Astrocyte (in vitro differentiated cells and primary cell): ENCODE results near the gene ZYG11B. TPM values are rescaled to one million over a fixed set of nuclear protein-coding genes. Genes with fewer than 3 reads are reported as not detected.

Source experiments
- DNase-seq: peaks from one replicate; pipeline ENCODE4 v3.0.0-alpha.2; 2010; ENCODE audit warnings: low read depth
- FAIRE-seq: peaks from 2 replicates; lab custom pipeline; 2011; peaks lifted over from hg19 to GRCh38; lab: Jason Lieb, UNC
- H2AFZ ChIP-seq: 2 replicates; pipeline ENCODE4 v1.6.0; 2012; ENCODE audit warnings: low read depth, low read length, inconsistent platforms
- H3K27ac ChIP-seq: 2 replicates; pipeline ENCODE4 v1.5.1; 2011; ENCODE audit warnings: low read depth, low read length, inconsistent platforms
- H3K27me3 ChIP-seq: 2 replicates; pipeline ENCODE4 v1.6.0; 2011; ENCODE audit warnings: low read length, inconsistent platforms; ENCODE audit not compliant: insufficient read depth
- H3K36me3 ChIP-seq: 2 replicates; pipeline ENCODE4 v1.5.1; 2011; ENCODE audit warnings: low read length, inconsistent platforms; ENCODE audit not compliant: insufficient read depth
- H3K4me1 ChIP-seq: 2 replicates; pipeline ENCODE4 v1.5.1; 2011; ENCODE audit warnings: low read length, inconsistent platforms; ENCODE audit not compliant: insufficient read depth
- H3K4me2 ChIP-seq: 2 replicates; pipeline ENCODE4 v1.6.0; 2012; ENCODE audit warnings: low read length, inconsistent platforms
- H3K4me3 ChIP-seq: 2 replicates; pipeline ENCODE4 v1.5.1; 2011; ENCODE audit warnings: low read depth, mild to moderate bottlenecking, low read length, inconsistent platforms; ENCODE audit not compliant: insufficient read depth
- H3K79me2 ChIP-seq: 2 replicates; pipeline ENCODE4 v1.6.0; 2012; ENCODE audit warnings: mild to moderate bottlenecking, low read length, inconsistent platforms; ENCODE audit not compliant: insufficient read depth
- H3K9ac ChIP-seq: 2 replicates; pipeline ENCODE4 v1.6.0; 2012; ENCODE audit warnings: mild to moderate bottlenecking, low read length, inconsistent platforms
- H3K9me3 ChIP-seq: 2 replicates; pipeline ENCODE4 v1.5.1; 2012; ENCODE audit warnings: low read depth, mild to moderate bottlenecking, low read length, inconsistent platforms; ENCODE audit not compliant: insufficient read depth
- H4K20me1 ChIP-seq: 2 replicates; pipeline ENCODE4 v1.6.0; 2012; ENCODE audit warnings: low read length, inconsistent platforms; ENCODE audit not compliant: insufficient read depth
- H3K27ac Mint-ChIP-seq: one replicate; pipeline ENCODE4 v1.8.0; 2021; ENCODE audit warnings: mild to moderate bottlenecking, mixed read lengths; ENCODE audit not compliant: unreplicated experiment
- H3K27me3 Mint-ChIP-seq: one replicate; pipeline ENCODE4 v1.8.0; 2021; ENCODE audit warnings: low read depth, mixed read lengths; ENCODE audit not compliant: unreplicated experiment
- H3K36me3 Mint-ChIP-seq: one replicate; pipeline ENCODE4 v1.8.0; 2021; ENCODE audit warnings: low read depth, mixed read lengths; ENCODE audit not compliant: unreplicated experiment
- H3K4me1 Mint-ChIP-seq: one replicate; pipeline ENCODE4 v1.8.0; 2021; ENCODE audit warnings: low read depth, mixed read lengths; ENCODE audit not compliant: unreplicated experiment
- H3K4me3 Mint-ChIP-seq: one replicate; pipeline ENCODE4 v1.8.0; 2021; ENCODE audit warnings: mild to moderate bottlenecking, moderate library complexity, mixed read lengths; ENCODE audit not compliant: unreplicated experiment
- H3K9me3 Mint-ChIP-seq: one replicate; pipeline ENCODE4 v1.8.0; 2021; ENCODE audit warnings: mild to moderate bottlenecking, mixed read lengths; ENCODE audit not compliant: unreplicated experiment
- CTCF ChIP-seq: IDR thresholded peaks from 2 replicates; pipeline ENCODE4 v1.5.1; 2011; ENCODE audit warnings: low read depth, mild to moderate bottlenecking, inconsistent platforms, low read length, moderate library complexity; ENCODE audit not compliant: insufficient read depth
- EZH2 ChIP-seq: IDR thresholded peaks from 2 replicates; pipeline ENCODE4 v1.6.1; 2012; ENCODE audit warnings: mild to moderate bottlenecking, low read length, inconsistent platforms; ENCODE audit not compliant: insufficient read depth
- total RNA-seq: library from RNA; stranded (reverse); gene quantifications from 2 replicates; pipeline ENCODE4 v1.2.1, GENCODE V29; 2021

Gene ZYG11B
- total RNA-seq, 1 donor from 2014 or later = 22.1 TPM

GRCh38 chr1:52756020-52756419 lies 29.8 kb downstream of the ZYG11B start:
- no peaks in the 10 kb centered on the region for H3K27me3 Mint-ChIP-seq
- no peak overlapping the region for H3K4me3 Mint-ChIP-seq
- no peak overlapping the region for H3K4me2 ChIP-seq
- H3K27me3 ChIP-seq = no peaks in the 10 kb centered on the region
- H3K27ac Mint-ChIP-seq = no peak overlapping the region
- no peak overlapping the region for H2AFZ ChIP-seq
- H3K9me3 ChIP-seq = no peaks in the 10 kb centered on the region
- H3K36me3 Mint-ChIP-seq = peaks cover 3% of the 10 kb centered on the region
- no peak overlapping the region for H3K4me3 ChIP-seq
- H4K20me1 ChIP-seq = peaks cover 20% of the 10 kb centered on the region
- TF ChIP-seq EZH2 (no peak), CTCF (no peak)
- H3K9me3 Mint-ChIP-seq = no peaks in the 10 kb centered on the region
- H3K79me2 ChIP-seq = peaks cover 11% of the 10 kb centered on the region
- peaks cover 3% of the 10 kb centered on the region for H3K36me3 ChIP-seq
- DNase-seq (no peak), FAIRE-seq (no peak)
- no peaks in the 10 kb centered on the region for H3K4me1 Mint-ChIP-seq
- peaks cover 12% of the 10 kb centered on the region for H3K4me1 ChIP-seq
- no peak overlapping the region for H3K9ac ChIP-seq
- H3K27ac ChIP-seq = no peak overlapping the region

- Mint-ChIP-seq H3K4me1 (no peaks in the 10 kb centered on the region), H3K27ac (no peak overlapping the region), H3K27me3 (no peaks in the 10 kb centered on the region), H3K9me3 (no peaks in the 10 kb centered on the region), H3K4me3 (no peak overlapping the region), H3K36me3 (peaks cover 3% of the 10 kb centered on the region)
- Histone ChIP-seq H3K9me3 (no peaks in the 10 kb centered on the region), H4K20me1 (no peaks in the 10 kb centered on the region), H3K27ac (no peak overlapping the region), H3K79me2 (no peaks in the 10 kb centered on the region), H3K4me1 (no peaks in the 10 kb centered on the region), H3K36me3 (peaks cover 3% of the 10 kb centered on the region), H2AFZ (no peak overlapping the region), H3K4me2 (no peak overlapping the region), H3K9ac (no peak overlapping the region), H3K4me3 (no peak overlapping the region), H3K27me3 (no peaks in the 10 kb centered on the region)
- TF ChIP-seq EZH2 (no peak), CTCF (no peak)
- DNase-seq (no peak), FAIRE-seq (no peak)
Measured at GRCh38 chr1:52759908-52760307, 33.7 kb downstream of the ZYG11B start.

- DNase-seq (no peak), FAIRE-seq (no peak)
- no peaks in the 10 kb centered on the region for H3K27me3 ChIP-seq
- H3K4me1 ChIP-seq = no peaks in the 10 kb centered on the region
- no peaks in the 10 kb centered on the region for H3K79me2 ChIP-seq
- no peak for TF ChIP-seq CTCF
- TF ChIP-seq EZH2 = no peak
- H3K4me2 ChIP-seq = no peak overlapping the region
- H3K9me3 ChIP-seq = no peaks in the 10 kb centered on the region
- Mint-ChIP-seq H3K27me3 (no peaks in the 10 kb centered on the region), H3K27ac (no peak overlapping the region), H3K4me1 (no peaks in the 10 kb centered on the region), H3K4me3 (no peak overlapping the region), H3K9me3 (no peaks in the 10 kb centered on the region), H3K36me3 (peaks cover 5% of the 10 kb centered on the region)
- H3K9ac ChIP-seq = no peak overlapping the region
- peaks cover 2% of the 10 kb centered on the region for H3K36me3 ChIP-seq
- no peak overlapping the region for H3K4me3 ChIP-seq
- H4K20me1 ChIP-seq = peaks cover 14% of the 10 kb centered on the region
- H3K27ac ChIP-seq = no peak overlapping the region
- H2AFZ ChIP-seq = no peak overlapping the region
Measured at GRCh38 chr1:52767596-52768280, 41.5 kb downstream of the ZYG11B start.
